ENCODE measurements around the gene GREM2. TPM values are rescaled to one million over a fixed set of nuclear protein-coding genes. Genes with fewer than 3 reads are reported as not detected.

The GREM2 gene
- total RNA-seq, 2 donors from 2014 or later, result 7.8 to 10.9 TPM

GRCh38 chr1:240591564-240591963 lies 20.4 kb downstream of the GREM2 start:
- peaks cover 43% of the 10 kb centered on the region for H3K36me3 ChIP-seq (ENCODE audit: control insufficient read depth, insufficient read depth, low read length)
- WGBS, 2 experiments (ENCODE audit: insufficient coverage in 1 of 2, insufficient read length in 1 of 2), result 92 to 100% methylated on average over 3 of the region's 3 CpGs
- Mint-ChIP-seq H3K4me3 (no peak overlapping the region), H3K27ac (no peak overlapping the region), H3K9me3 (no peaks in the 10 kb centered on the region), H3K27me3 (ENCODE audit: insufficient read depth) (no peaks in the 10 kb centered on the region), H3K4me1 (peaks cover 9% of the 10 kb centered on the region), H3K36me3 (ENCODE audit: low read depth) (peaks cover 28% of the 10 kb centered on the region)
- H3K27ac ChIP-seq (ENCODE audit: low read depth, low read length), result no peak overlapping the region
- no peak overlapping the region for H3K4me3 ChIP-seq (ENCODE audit: low read length)
- no peak overlapping the region for H3K9ac ChIP-seq (ENCODE audit: extremely low read depth, low read length, poor library complexity, severe bottlenecking)
- DNase-seq, result no peak
- peaks cover under 1% of the 10 kb centered on the region for H3K4me1 ChIP-seq (ENCODE audit: control insufficient read depth, insufficient read depth, low read length)
- H3K27me3 ChIP-seq (ENCODE audit: control insufficient read depth, insufficient read depth, low read length, poor library complexity, severe bottlenecking), result no peaks in the 10 kb centered on the region
- H3K9me3 ChIP-seq (ENCODE audit: control insufficient read depth, low read length), result no peaks in the 10 kb centered on the region
- no peak for TF ChIP-seq CTCF (conservative IDR thresholded peaks at IDR 0.05)

GRCh38 chr1:240591078-240591477 lies 20.9 kb downstream of the GREM2 start:
- WGBS, 2 experiments (ENCODE audit: insufficient coverage in 1 of 2, insufficient read length in 1 of 2), result 95 to 100% methylated on average over 2 to 5 of the region's 5 CpGs
- Mint-ChIP-seq H3K4me1 (peaks cover 7% of the 10 kb centered on the region), H3K36me3 (ENCODE audit: low read depth) (peaks cover 28% of the 10 kb centered on the region), H3K4me3 (no peak overlapping the region), H3K27me3 (ENCODE audit: insufficient read depth) (no peaks in the 10 kb centered on the region), H3K9me3 (no peaks in the 10 kb centered on the region), H3K27ac (no peak overlapping the region)
- H3K9ac ChIP-seq (ENCODE audit: extremely low read depth, low read length, poor library complexity, severe bottlenecking), result no peak overlapping the region
- DNase-seq, result no peak
- H3K9me3 ChIP-seq (ENCODE audit: control insufficient read depth, low read length), result no peaks in the 10 kb centered on the region
- no peak overlapping the region for H3K4me3 ChIP-seq (ENCODE audit: low read length)
- TF ChIP-seq CTCF (conservative IDR thresholded peaks at IDR 0.05), result no peak
- no peaks in the 10 kb centered on the region for H3K4me1 ChIP-seq (ENCODE audit: control insufficient read depth, insufficient read depth, low read length)
- H3K27ac ChIP-seq (ENCODE audit: low read depth, low read length), result no peak overlapping the region
- H3K27me3 ChIP-seq (ENCODE audit: control insufficient read depth, insufficient read depth, low read length, poor library complexity, severe bottlenecking), result no peaks in the 10 kb centered on the region
- peaks cover 43% of the 10 kb centered on the region for H3K36me3 ChIP-seq (ENCODE audit: control insufficient read depth, insufficient read depth, low read length)

DNA sequence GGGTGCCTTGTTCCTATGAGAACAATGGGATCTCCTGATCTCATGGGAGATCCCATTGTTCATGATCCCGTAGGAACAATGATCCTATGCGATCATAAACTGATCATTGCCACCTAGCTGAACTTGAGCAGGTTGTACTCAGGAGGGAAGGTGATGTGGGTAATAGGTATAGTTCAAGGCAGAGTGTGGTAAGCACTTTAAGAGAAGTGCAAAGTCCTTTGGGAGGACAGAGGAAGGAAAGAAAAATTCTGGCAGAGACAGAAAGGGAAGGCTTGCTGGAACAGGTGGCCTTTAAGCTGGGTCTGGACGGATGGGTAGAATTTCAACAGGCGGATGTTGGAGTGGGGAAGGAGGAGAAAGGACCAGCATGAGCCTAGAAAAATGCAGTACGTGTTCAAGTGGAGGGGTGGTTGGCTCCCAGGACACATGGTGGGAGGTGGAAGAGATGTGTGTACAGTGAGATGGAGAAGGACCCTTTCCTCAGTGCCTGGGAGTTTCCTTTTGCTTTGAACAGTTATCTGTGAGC lies 22.3 kb downstream of the GREM2 start:
- TF ChIP-seq CTCF (conservative IDR thresholded peaks at IDR 0.05), result no peak
- no peak overlapping the region for H3K27ac Mint-ChIP-seq
- H3K36me3 Mint-ChIP-seq (ENCODE audit: low read depth), result peaks cover 28% of the 10 kb centered on the region
- Histone ChIP-seq H3K4me1 (ENCODE audit: control insufficient read depth, insufficient read depth, low read length) (no peaks in the 10 kb centered on the region), H3K9me3 (ENCODE audit: control insufficient read depth, low read length) (no peaks in the 10 kb centered on the region), H3K4me3 (ENCODE audit: low read length) (no peak overlapping the region), H3K27ac (ENCODE audit: low read depth, low read length) (no peak overlapping the region), H3K9ac (ENCODE audit: extremely low read depth, low read length, poor library complexity, severe bottlenecking) (no peak overlapping the region), H3K36me3 (ENCODE audit: control insufficient read depth, insufficient read depth, low read length) (peaks cover 45% of the 10 kb centered on the region), H3K27me3 (ENCODE audit: control insufficient read depth, insufficient read depth, low read length, poor library complexity, severe bottlenecking) (no peaks in the 10 kb centered on the region)
- WGBS, 2 experiments (ENCODE audit: insufficient coverage in 1 of 2, insufficient read length in 1 of 2), result 95 to 96% methylated on average over 5 of the region's 5 CpGs
- H3K9me3 Mint-ChIP-seq, result no peaks in the 10 kb centered on the region
- no peaks in the 10 kb centered on the region for H3K27me3 Mint-ChIP-seq (ENCODE audit: insufficient read depth)
- no peak for DNase-seq
- no peak overlapping the region for H3K4me3 Mint-ChIP-seq
- H3K4me1 Mint-ChIP-seq, result peaks cover 2% of the 10 kb centered on the region
